Stimulated activated CD8-positive, alpha-beta memory T cell treated with anti-CD3 and anti-CD28 coated beads, Interleukin-4, amount 100 ng/mL, for 48 hours (primary cell): Measurements from ENCODE around the gene PLIN4.
"Not testable (repeated sequence)": the region's sequence is repeated elsewhere in the genome, so short reads cannot be mapped to it uniquely, and the experiment has no call there.

ENCODE experiments used
- DNase-seq: peaks from one replicate; pipeline ENCODE4 v3.0.0-alpha.2; 2020

Gene PLIN4, protein sequence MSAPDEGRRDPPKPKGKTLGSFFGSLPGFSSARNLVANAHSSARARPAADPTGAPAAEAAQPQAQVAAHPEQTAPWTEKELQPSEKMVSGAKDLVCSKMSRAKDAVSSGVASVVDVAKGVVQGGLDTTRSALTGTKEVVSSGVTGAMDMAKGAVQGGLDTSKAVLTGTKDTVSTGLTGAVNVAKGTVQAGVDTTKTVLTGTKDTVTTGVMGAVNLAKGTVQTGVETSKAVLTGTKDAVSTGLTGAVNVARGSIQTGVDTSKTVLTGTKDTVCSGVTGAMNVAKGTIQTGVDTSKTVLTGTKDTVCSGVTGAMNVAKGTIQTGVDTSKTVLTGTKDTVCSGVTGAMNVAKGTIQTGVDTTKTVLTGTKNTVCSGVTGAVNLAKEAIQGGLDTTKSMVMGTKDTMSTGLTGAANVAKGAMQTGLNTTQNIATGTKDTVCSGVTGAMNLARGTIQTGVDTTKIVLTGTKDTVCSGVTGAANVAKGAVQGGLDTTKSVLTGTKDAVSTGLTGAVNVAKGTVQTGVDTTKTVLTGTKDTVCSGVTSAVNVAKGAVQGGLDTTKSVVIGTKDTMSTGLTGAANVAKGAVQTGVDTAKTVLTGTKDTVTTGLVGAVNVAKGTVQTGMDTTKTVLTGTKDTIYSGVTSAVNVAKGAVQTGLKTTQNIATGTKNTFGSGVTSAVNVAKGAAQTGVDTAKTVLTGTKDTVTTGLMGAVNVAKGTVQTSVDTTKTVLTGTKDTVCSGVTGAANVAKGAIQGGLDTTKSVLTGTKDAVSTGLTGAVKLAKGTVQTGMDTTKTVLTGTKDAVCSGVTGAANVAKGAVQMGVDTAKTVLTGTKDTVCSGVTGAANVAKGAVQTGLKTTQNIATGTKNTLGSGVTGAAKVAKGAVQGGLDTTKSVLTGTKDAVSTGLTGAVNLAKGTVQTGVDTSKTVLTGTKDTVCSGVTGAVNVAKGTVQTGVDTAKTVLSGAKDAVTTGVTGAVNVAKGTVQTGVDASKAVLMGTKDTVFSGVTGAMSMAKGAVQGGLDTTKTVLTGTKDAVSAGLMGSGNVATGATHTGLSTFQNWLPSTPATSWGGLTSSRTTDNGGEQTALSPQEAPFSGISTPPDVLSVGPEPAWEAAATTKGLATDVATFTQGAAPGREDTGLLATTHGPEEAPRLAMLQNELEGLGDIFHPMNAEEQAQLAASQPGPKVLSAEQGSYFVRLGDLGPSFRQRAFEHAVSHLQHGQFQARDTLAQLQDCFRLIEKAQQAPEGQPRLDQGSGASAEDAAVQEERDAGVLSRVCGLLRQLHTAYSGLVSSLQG (N-terminal part only)

DNA sequence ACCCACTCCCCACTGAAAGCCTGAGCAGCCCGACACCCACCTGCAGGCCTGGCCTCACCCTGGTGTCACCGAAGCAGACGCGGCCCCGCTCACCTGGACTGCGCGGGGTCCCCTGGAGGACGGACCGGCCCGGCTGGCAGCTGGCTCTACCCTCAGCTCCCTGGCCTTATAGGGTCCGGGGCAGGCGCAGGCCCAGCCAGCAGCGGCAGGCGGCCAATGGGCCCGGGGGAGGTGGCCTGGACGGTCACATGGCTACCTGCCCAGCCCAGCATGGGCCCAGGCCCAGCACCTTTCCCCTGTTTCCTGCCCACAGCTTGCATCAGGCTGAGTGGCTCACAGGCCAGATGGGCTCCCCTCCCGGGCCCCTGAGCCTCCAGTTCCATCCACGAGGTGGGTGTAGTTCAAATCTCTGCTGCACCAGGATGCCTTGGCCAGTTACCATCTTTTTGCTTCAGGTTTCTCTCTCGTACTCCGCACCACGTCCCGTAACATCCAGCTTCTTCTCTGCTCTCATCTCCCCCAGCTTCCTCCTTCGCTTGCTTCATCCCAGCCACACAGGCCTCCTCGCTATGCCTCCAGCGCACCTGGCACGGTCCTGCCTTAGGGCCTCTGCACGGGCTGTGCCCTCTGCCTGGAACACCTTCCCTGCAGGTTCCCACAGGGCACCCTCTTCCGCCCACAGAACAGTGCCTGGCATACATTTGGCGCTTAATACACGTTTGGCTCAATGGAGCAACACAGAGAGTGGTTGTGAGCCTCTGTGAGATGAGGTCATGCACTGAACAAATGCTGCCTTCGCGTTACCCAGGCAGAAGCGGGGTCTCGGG is at the start of gene PLIN4:
Gene PLIN4 (minus strand): TSS at position 142 of the 827 bp plus-strand sequence. CDS start 214 bp downstream, outside the sequence.
- DNase-seq: no peak

DNA sequence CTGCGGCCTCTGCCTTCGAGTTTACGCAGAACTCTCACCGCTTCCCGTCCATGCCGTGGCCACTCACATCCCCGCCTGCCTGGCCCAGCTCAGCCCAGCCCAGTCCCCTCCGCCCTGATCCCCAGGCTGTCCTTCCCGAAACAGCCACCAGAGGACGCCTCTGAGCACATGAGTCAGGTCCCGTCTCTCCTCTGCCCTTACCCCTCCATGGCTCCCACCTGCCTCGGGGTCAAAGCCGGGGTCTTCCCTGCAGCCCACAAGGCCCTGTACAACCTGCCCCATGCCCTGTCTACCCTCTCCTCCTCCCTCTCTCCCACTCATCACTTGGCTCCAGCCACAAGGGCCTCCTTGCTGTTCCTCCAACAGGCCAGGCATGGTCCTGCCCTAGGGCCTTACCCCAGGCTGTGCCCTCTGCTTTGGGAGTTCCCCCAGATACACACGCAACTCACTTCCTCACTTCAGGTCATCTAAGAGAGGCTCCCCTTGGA is 49.3 kb upstream of the PLIN4 start:
- DNase-seq: peak; percentile 90

- no peak for DNase-seq
Observed at GRCh38 chr19:4566402-4567051, 48.2 kb upstream of the PLIN4 start.

DNA sequence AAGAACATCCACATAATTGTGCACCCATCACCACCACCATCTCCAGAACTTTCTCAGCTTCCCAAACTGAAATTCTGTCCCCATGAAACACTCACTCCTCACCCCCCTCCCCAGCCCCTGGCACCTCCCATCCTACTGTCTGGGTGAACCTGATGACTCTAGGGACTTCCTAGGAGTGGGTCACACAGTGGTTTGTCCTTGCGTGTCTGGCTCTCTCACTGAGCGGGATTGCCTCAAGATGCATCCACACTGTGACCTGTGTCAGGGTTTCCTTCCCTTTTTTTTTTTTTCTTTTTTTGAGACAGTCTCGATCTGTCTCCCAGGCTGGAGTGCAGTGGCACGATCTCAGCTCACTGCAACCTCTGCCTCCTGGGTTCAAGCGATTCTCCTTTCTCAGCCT is 45.3 kb upstream of the PLIN4 start:
- DNase-seq: not testable (repeated sequence)

GRCh38 chr19:4562085-4562484 is 43.8 kb upstream of the PLIN4 start:
- DNase-seq: not testable (repeated sequence)

- DNase-seq: no peak
Observed at GRCh38 chr19:4559569-4559968, 41.3 kb upstream of the PLIN4 start, which contains the start of gene SEMA6B. SEMA6B (minus strand) TSS chr19:4559684; CDS start chr19:4558457, 1,227 bp downstream.

DNA sequence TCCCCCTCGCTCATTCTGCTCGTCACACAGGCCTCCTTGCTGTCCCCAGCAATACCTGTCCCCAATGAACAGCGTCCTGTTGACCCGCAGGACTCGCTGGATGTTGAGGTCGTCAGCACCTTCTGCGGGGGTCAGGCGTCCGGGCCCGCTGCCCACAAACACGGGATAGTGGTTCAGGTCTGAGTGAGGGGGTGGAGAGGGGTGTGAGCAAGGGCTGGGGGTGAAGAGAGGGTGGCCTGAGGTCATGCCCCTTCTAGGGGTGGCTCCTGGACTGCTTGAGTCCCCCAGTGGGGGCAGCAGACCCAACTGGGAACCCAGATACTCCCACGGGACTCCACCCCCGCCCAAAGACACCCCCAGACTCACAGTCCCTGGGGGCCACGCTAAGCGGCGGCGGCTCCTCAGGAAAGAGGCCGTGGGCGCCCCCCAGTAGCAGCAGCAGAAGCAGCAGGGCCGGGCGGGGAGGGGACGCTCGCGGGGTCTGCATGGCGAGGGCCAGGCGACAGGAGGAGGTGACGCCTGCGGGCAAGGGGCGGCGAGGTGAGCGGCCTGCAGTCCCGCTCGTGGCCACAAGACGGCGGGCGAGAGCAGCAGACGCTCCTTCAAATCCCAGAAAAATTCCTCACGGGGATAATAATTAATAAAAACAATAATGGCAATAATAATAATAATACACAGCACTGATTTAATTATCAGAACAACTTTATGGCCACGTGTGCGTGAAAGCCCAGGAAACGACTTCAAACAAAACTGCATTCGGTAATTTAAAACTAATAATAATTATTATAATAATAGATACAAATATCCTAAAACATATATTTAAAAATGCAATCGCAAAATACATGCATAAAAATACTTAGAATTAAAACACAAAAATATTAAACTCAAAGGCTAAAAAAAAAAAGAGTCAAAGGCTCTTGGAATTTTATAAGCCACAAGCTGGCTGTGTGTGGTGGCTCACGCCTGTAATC is 40.0 kb upstream of the PLIN4 start:
- DNase-seq: peak; percentile 73

DNA sequence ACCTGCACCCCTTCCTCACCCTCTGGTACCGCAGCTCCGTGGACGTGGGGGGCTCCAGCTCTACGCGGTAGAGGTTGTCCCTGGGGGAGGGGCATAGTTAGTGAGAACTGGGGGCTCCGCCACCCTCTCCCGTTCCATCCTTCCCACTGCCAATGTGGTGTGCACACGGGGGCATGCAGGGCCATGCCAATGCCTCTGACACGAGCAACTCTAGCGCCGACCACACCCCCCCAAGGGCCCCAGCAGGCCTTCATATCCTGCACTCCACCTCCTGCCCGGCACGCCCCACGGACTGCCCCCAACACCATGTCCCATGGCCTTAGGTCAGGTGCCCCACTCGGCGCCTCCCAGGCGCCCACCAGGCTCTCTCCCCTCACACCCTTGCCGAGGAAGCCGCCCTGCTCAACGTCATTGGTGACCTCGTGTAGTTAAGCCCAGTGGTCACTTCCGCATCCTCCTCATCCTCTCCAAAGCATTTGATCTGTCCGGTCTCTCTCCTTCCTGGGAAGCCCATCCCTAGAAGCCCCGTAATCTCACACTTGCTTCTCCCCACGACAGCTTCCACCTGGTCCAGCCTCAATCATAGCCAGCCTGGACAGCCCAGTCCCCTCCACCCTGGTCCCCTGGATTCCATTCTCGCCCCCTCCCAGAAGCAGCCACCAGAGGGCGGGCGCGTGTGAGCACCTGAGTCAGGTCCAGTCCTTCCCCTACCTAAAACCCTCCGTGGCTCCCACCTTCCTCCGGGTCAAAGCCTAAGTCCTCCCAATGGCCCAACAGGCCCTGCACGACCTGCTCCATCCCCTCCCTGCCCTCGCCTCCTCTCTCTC is 39.1 kb upstream of the PLIN4 start:
- peak; percentile 54 for DNase-seq

- DNase-seq: peak; percentile 68
Observed at GRCh38 chr19:4556597-4557127, 38.4 kb upstream of the PLIN4 start.

GRCh38 chr19:4555657-4556561 is 37.6 kb upstream of the PLIN4 start:
- DNase-seq: no peak

GRCh38 chr19:4554717-4555116 is 36.4 kb upstream of the PLIN4 start:
- no peak for DNase-seq

- no peak for DNase-seq
Observed at GRCh38 chr19:4553775-4554174, 35.5 kb upstream of the PLIN4 start.

- DNase-seq: no peak
Observed at GRCh38 chr19:4553092-4553695, 34.9 kb upstream of the PLIN4 start.

DNA sequence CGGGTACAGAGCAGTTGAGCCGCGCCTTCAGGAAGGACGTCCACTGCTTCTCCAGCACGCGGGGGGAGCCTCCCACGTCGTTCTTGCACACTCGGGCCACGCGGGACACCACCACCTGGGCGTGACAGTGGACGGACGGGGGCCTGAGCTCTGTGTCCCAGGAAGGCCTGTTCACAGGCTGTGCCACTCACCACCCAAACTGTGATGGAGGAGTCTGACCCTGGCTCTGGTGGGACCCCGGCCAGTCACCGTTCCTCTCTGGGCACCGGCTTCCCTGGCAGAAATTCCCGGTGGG is 34.2 kb upstream of the PLIN4 start:
- no peak for DNase-seq

GRCh38 chr19:4550479-4551050 is 32.3 kb upstream of the PLIN4 start:
- no peak for DNase-seq

DNA sequence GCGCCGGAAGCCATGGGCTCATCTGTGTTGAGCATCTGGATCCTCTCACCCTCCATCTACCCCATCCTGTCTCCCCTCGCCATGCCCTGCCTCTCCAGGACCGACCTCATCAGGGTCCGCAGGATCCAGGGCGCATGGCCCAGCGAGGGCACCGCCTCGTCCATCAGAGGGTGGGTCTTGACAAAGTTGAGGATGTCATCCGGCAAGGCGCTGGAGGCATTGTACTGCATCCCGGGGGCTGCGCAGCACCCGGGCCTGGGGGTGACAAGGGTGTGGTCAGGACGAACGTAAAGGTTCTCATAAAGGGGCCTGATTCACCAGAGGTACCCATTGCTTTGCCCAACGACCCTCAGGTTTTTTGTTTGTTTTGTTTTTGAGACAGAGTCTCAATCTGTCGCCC is 31.7 kb upstream of the PLIN4 start:
- no peak for DNase-seq

DNA sequence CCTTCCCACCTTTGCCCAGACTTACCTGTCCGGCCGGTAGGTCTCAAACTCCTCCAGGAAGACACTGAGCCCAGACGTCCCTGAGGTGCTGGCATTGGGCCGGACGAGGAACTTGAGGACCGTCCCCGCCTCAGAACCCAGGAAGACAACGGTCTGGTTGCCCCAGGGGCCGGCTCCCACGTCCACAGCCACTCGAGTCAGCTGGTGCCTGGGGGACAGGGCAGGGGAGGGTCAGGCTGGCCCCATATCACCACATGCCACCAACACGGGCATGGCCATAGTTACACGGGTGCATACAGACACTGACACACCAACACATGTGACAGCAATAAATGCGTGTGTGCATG is 29.9 kb upstream of the PLIN4 start:
- no peak for DNase-seq
